Occipital lobe (tissue), 3 donors: ENCODE measurements around the gene STAP1. TPM values are rescaled to one million over a fixed set of nuclear protein-coding genes. Genes with fewer than 3 reads are reported as not detected.
"Not testable (repeated sequence)": the region's sequence is repeated elsewhere in the genome, so short reads cannot be mapped to it uniquely, and the experiment has no call there.

Source experiments
- DNase-seq: peaks from one replicate; lab custom pipeline; 2025; lab: John Stamatoyannopoulos, UW
- small RNA-seq: library from RNA; depleted of rRNA; stranded (forward); fragments of <200 nt; gene quantifications from one replicate; pipeline ENCODE3, GENCODE V24; 2014
- total RNA-seq: library from RNA; depleted of rRNA; stranded (reverse); fragments of >200 nt; gene quantifications from one replicate; pipeline ENCODE4 v1.2.3, GENCODE V29; 2014

STAP1 gene
- total RNA-seq, 1 donor from 2014 or later, result not detected

DNA sequence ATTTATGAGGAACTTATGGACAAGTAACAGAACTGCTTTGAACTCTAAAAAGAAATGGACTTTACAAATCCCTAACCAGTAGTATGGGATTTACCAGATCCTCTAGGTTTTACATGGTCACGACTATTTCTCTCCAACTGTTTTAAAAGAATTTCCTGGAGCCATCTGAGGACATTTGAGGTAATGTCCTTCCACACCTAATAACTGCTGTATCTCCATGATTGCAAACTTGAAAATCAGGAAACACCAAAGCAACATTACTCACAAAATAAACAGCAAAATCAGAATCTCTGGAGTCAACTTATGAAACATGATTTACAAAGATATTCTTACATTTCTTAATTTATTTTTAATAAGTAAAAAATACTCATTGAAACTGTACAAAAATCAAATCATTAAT, 58.0 kb downstream of the STAP1 start:
- no peak for DNase-seq

DNA sequence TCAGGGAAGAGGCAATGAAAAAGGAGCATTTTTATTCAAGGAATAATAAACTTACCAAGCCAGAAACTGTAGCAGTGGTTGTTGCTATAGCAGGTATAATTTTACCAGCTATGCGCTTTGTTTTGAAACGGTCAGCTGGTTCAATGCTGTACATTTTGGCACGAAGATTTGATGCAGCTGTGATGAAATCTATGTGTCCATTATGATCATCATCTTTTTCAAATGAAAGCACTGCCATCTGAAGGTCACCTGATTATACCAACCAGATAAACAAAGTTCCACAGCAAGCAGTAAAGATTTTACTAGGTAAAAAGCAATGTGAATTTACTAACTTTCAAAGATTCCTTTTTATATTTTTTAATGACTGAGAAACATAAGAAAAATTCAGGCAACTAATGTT, 66.4 kb downstream of the STAP1 start:
- DNase-seq, result no peak

DNA sequence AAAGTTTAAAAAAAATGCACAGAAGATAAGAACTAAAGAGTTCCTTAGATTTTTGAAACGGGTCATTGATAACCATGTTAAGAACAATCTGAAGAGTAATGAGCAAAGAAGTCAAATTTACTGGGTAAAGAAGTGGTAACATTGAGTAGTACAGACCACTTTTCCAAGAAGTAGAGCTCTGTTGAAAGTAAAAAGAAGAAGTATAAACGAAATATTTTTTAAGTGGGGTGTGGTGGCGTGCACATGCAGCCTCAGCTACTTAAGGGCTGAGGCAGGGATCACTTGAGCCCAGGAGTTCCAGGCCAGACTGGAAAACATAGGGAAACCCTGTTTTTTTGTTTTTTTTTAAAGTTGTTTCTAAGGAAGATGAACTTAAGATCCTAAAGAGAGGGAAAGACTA, 74.0 kb downstream of the STAP1 start:
- no peak for DNase-seq

DNA sequence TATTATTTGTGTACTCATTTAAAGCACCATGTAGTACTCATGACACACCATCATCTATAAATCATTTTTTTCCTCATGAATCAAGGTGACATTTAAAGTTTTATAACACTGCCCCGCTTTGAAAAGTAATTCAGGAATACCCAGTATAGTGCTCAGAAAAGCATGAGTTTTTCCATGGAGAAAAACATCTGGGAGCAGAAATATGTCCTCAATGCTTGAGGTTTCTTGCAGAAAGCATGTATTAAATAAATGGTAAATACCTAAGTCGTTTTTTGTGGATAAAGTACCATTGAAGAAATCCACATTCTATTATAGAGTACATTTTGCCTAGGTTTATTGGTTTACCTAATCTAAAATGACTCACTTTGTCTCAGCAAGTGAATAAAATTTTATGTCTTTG, 76.2 kb downstream of the STAP1 start:
- no peak for DNase-seq

DNA sequence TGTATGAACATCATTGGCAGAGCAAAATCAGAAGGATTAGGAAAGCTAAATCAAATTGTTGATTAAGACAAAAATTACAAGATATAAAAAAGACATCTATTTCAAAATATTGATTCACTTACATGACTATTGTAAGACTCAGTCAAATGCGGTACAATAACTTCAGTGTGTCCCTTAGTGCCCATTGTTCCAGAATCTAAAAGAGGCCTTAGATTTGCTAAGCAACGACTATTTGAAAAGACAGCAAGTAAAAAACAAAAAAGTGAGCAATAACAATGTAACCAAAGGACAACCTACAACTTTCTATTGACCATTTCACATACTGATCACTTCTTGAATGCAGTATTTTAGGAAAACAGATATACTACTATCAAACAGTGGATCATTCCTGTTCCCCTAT, 76.8 kb downstream of the STAP1 start:
- DNase-seq, result no peak

DNA sequence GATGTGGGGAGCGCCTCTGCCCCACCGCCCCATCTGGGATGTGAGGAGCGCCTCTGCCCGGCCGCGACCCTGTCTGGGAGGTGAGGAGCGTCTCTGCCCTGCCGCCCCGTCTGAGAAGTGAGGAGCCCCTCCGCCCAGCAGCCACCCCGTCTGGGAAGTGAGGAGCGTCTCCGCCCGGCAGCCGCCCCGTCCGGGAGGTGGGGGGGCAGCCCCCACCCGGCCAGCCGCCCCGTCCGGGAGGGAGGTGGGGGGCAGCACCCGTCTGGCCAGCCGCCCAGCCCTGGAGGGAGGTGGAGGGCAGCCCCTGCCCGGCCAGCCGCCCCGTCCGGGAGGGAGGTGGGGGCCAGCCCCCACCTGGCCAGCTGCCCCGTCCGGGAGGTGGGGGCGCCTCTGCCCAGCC, 78.5 kb downstream of the STAP1 start:
- DNase-seq, result not testable (repeated sequence)

DNA sequence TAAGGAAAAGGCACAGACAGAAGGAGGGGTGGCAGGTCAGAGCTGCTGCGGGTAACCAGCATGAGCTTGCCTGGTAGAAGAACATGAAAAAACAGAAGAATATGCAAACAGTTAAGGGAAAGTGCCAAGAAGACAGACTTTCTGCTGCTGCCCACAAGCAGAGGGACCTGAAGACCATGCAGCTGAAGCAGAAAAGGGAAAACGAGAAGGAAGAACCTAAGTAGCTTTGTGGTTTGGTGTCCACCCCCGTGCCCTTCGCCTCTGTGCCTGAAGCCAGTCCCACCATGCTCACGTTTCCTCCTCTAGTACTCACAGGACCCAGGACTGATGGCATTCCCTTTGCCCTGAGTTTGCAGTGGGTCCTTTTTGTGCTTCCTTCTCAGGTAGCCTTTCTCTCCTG, 79.6 kb downstream of the STAP1 start:
- DNase-seq, result no peak

DNA sequence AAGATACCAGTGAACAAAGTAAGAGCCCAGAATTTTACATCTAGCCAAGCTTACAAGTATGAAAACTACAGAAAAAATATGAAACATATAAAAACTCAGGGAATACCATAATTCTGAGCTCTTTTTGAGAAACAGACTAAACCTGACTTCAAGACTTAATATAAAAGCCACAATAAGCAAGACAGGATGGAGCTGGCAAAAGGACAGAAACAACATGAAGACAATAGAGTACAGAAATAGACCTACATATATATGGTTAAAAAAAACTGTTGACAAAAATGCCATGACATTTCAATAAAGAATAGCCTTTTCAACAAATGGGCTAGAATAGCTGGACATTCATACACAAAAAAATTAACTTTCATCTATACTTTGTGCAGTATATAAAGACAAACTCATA, 93.0 kb downstream of the STAP1 start:
- DNase-seq, result no peak

Small RNAs within 50 kb of the gene (small RNA-seq; reads per million reads assigned to genes)
- gene AC096720.1, result not detected

Other genes starting within 250 kb of the STAP1 start
- 34.9 TPM for gene CENPC, start 13.2 kb upstream of the STAP1 start, total RNA-seq
- gene UBA6, start 142.4 kb downstream of the STAP1 start, total RNA-seq, result 127 TPM
- gene GNRHR, start 195.7 kb downstream of the STAP1 start, total RNA-seq, result not detected